ENCODE measurements around the gene PSME4.

GRCh38 chr2:53958443-53958842 is 12.3 kb downstream of the PSME4 start:
- TF ChIP-seq CTCF (IDR thresholded peaks at IDR 0.05; ENCODE audit: low read length) (no peak), EZH2 (optimal IDR thresholded peaks at IDR 0.05; ENCODE audit: low read depth, low read length) (no peak)
